IPS-18a (cell line): ENCODE results near the gene LGSN.
"Not testable (repeated sequence)": the region's sequence is repeated elsewhere in the genome, so short reads cannot be mapped to it uniquely, and the experiment has no call there.

Experiments
- H3K27ac ChIP-seq: one replicate; pipeline ENCODE4 v1.5.1; 2013; ENCODE audit warnings: low read length
- H3K27me3 ChIP-seq: one replicate; pipeline ENCODE4 v1.6.1; 2013; ENCODE audit warnings: mild to moderate bottlenecking, low read length; ENCODE audit not compliant: control insufficient read depth, insufficient read depth
- H3K36me3 ChIP-seq: one replicate; pipeline ENCODE4 v1.6.1; 2013; ENCODE audit warnings: low read depth, low read length; ENCODE audit not compliant: control insufficient read depth
- H3K4me1 ChIP-seq: one replicate; pipeline ENCODE4 v1.6.1; 2013; ENCODE audit warnings: low read depth, low read length; ENCODE audit not compliant: control insufficient read depth
- H3K4me3 ChIP-seq: one replicate; pipeline ENCODE4 v1.5.1; 2013; ENCODE audit warnings: low read length
- H3K9ac ChIP-seq: one replicate; pipeline ENCODE4 v1.6.1; 2013; ENCODE audit warnings: mild to moderate bottlenecking, low read length, moderate library complexity
- H3K9me3 ChIP-seq: one replicate; pipeline ENCODE4 v1.6.1; 2013; ENCODE audit warnings: low read depth, low read length; ENCODE audit not compliant: control insufficient read depth

The LGSN gene

GRCh38 chr6:63268574-63268973 is 51.2 kb downstream of the LGSN start:
- Histone ChIP-seq H3K9me3 (no peaks in the 10 kb centered on the region), H3K4me1 (peaks cover 11% of the 10 kb centered on the region)

GRCh38 chr6:63267828-63268227 is 52.0 kb downstream of the LGSN start:
- Histone ChIP-seq H3K36me3 (no peaks in the 10 kb centered on the region), H3K4me1 (peaks cover 14% of the 10 kb centered on the region), H3K9ac (no peak overlapping the region), H3K9me3 (no peaks in the 10 kb centered on the region), H3K27ac (no peak overlapping the region), H3K27me3 (no peaks in the 10 kb centered on the region), H3K4me3 (no peak overlapping the region)

More at GRCh38 chr6:63268574-63268973, 51.2 kb downstream of the LGSN start:
- Histone ChIP-seq H3K27me3 (no peaks in the 10 kb centered on the region), H3K4me3 (no peak overlapping the region), H3K9ac (no peak overlapping the region), H3K36me3 (no peaks in the 10 kb centered on the region), H3K27ac (no peak overlapping the region)

- no peak overlapping the region for H3K4me3 ChIP-seq
- peaks cover 14% of the 10 kb centered on the region for H3K4me1 ChIP-seq
- H3K27ac ChIP-seq, result no peak overlapping the region
- H3K9ac ChIP-seq, result no peak overlapping the region
- H3K36me3 ChIP-seq, result no peaks in the 10 kb centered on the region
- no peaks in the 10 kb centered on the region for H3K9me3 ChIP-seq
- H3K27me3 ChIP-seq, result no peaks in the 10 kb centered on the region
Observed at GRCh38 chr6:63267046-63267445, 52.7 kb downstream of the LGSN start.

GRCh38 chr6:63263444-63263843 is 56.3 kb downstream of the LGSN start:
- Histone ChIP-seq H3K36me3 (no peaks in the 10 kb centered on the region), H3K9me3 (no peaks in the 10 kb centered on the region), H3K27ac (no peak overlapping the region), H3K9ac (no peak overlapping the region), H3K4me3 (no peak overlapping the region), H3K4me1 (peaks cover 14% of the 10 kb centered on the region), H3K27me3 (no peaks in the 10 kb centered on the region)

GRCh38 chr6:63261820-63262219 is 58.0 kb downstream of the LGSN start:
- Histone ChIP-seq H3K9me3 (no peaks in the 10 kb centered on the region), H3K4me1 (peaks cover 10% of the 10 kb centered on the region), H3K4me3 (no peak overlapping the region), H3K36me3 (no peaks in the 10 kb centered on the region), H3K9ac (no peak overlapping the region), H3K27me3 (no peaks in the 10 kb centered on the region), H3K27ac (no peak overlapping the region)

GRCh38 chr6:63259153-63259552 is 60.6 kb downstream of the LGSN start:
- Histone ChIP-seq H3K27ac (no peak overlapping the region), H3K4me3 (no peak overlapping the region), H3K9me3 (no peaks in the 10 kb centered on the region), H3K36me3 (no peaks in the 10 kb centered on the region), H3K9ac (no peak overlapping the region), H3K4me1 (peaks cover 5% of the 10 kb centered on the region), H3K27me3 (no peaks in the 10 kb centered on the region)

- no peak overlapping the region for H3K9ac ChIP-seq
- no peak overlapping the region for H3K27ac ChIP-seq
- no peaks in the 10 kb centered on the region for H3K9me3 ChIP-seq
- H3K27me3 ChIP-seq, result no peaks in the 10 kb centered on the region
- no peak overlapping the region for H3K4me3 ChIP-seq
- no peaks in the 10 kb centered on the region for H3K4me1 ChIP-seq
- no peaks in the 10 kb centered on the region for H3K36me3 ChIP-seq
Observed at GRCh38 chr6:63249875-63250482, 69.8 kb downstream of the LGSN start.

- Histone ChIP-seq H3K27me3 (no peaks in the 10 kb centered on the region), H3K9me3 (no peaks in the 10 kb centered on the region), H3K4me1 (no peaks in the 10 kb centered on the region), H3K27ac (no peak overlapping the region), H3K4me3 (no peak overlapping the region), H3K9ac (no peak overlapping the region), H3K36me3 (no peaks in the 10 kb centered on the region)
Observed at GRCh38 chr6:63246581-63246980, 73.2 kb downstream of the LGSN start.

- no peak overlapping the region for H3K27ac ChIP-seq
- no peak overlapping the region for H3K9ac ChIP-seq
- H3K4me3 ChIP-seq, result no peak overlapping the region
- H3K36me3 ChIP-seq, result no peaks in the 10 kb centered on the region
- no peaks in the 10 kb centered on the region for H3K4me1 ChIP-seq
- no peaks in the 10 kb centered on the region for H3K9me3 ChIP-seq
- H3K27me3 ChIP-seq, result no peaks in the 10 kb centered on the region
Observed at GRCh38 chr6:63245909-63246308, 73.9 kb downstream of the LGSN start.

DNA sequence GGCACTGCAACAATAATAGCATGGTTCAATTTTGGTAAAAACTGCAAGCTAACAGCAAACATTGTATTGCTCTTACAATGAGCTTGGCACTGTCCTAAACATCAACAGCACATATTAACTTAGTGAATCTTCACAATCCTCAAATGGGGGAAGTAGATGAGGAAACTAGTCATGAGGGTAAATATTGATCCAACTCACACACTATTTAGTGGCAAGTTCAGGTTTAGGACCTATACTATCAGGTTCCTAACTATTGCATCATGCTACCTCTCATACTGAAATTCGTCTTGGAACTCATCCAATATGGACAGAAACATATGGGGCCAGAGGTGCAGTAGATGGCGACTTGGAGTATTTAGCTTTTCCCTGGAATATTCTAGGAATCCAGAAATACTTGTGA is 74.4 kb downstream of the LGSN start:
- Histone ChIP-seq H3K27me3 (no peaks in the 10 kb centered on the region), H3K9me3 (no peaks in the 10 kb centered on the region)

GRCh38 chr6:63236398-63236817 is 83.4 kb downstream of the LGSN start:
- Histone ChIP-seq H3K4me3 (peak overlapping the region; percentile 12), H3K4me1 (peaks cover 13% of the 10 kb centered on the region), H3K27ac (no peak overlapping the region), H3K36me3 (no peaks in the 10 kb centered on the region), H3K9ac (no peak overlapping the region), H3K9me3 (no peaks in the 10 kb centered on the region), H3K27me3 (no peaks in the 10 kb centered on the region)

More for the DNA sequence above, 74.4 kb downstream of the LGSN start:
- Histone ChIP-seq H3K4me3 (no peak overlapping the region), H3K27ac (no peak overlapping the region), H3K9ac (no peak overlapping the region), H3K4me1 (no peaks in the 10 kb centered on the region), H3K36me3 (no peaks in the 10 kb centered on the region)

DNA sequence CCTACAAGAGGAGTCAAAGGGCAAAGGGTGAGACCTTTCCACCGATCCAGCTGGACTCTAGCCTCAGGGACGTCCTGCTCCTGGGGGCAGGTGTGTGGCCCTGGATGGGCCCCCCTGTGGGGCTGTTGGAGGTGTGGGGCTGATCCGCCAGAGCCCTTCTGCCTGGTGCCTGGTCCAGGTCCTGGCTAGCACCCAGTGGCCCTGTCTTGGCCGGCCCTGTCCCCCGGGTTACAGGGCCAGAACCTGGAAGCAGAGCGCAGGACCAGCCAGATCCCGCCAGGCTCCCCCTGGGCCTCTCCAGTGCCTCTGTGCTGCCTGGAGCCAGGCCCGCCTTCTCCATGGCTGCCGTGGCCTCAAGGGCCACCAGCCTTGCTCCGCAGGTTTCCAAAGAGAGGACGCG is 89.3 kb downstream of the LGSN start:
- H3K9ac ChIP-seq, H3K27ac ChIP-seq, H3K4me1 ChIP-seq, H3K9me3 ChIP-seq, H3K36me3 ChIP-seq, H3K4me3 ChIP-seq, H3K27me3 ChIP-seq: not testable (repeated sequence)
